Mucosa of descending colon (tissue), 3 donors: ENCODE results near the gene TEDC1. TPM values are rescaled to one million over a fixed set of nuclear protein-coding genes. Genes with fewer than 3 reads are reported as not detected.

ENCODE experiments used
- ATAC-seq: fragments of 200-7000 bp; cut with Tn5 transposase; one replicate; pipeline ENCODE4 v1.9.1; 2020; ENCODE audit warnings: mild to moderate bottlenecking, moderate library complexity
- DNase-seq, 3 donors: peaks; one replicate each; pipeline ENCODE4 v3.0.0-alpha.2; 2020
- H3K36me3 ChIP-seq: fragments of 200-600 bp; one replicate; pipeline ENCODE4 v1.8.0; 2021; ENCODE audit warnings: low read depth, mild to moderate bottlenecking
- H3K4me1 ChIP-seq: fragments of 200-600 bp; one replicate; pipeline ENCODE4 v1.8.0; 2021; ENCODE audit warnings: low read depth, mild to moderate bottlenecking
- H3K4me3 ChIP-seq: fragments of 200-600 bp; one replicate; pipeline ENCODE4 v1.8.0; 2021; ENCODE audit warnings: mild to moderate bottlenecking
- H3K9me3 ChIP-seq: fragments of 200-600 bp; one replicate; pipeline ENCODE4 v1.8.0; 2021; ENCODE audit warnings: mild to moderate bottlenecking
- CTCF ChIP-seq: fragments of 200-600 bp; IDR thresholded peaks from one replicate; pipeline ENCODE4 v1.8.0; 2022; ENCODE audit warnings: antibody characterized with exemption, mild to moderate bottlenecking
- intact Hi-C, 2 donors: fragments of 100-400 bp; cut with DNase I in 1 of 2; cut with micrococcal nuclease in 1 of 2; formaldehyde crosslinking; loops; one replicate each; pipeline versions ENCODE4 v1.11.0 to v1.11.1; 2022; cut with DNase I, micrococcal nuclease
- total RNA-seq, 3 donors: library from RNA; stranded (reverse); fragmentation: NEBNext Ultra II Directional in 2 of 3; extraction: Animal tissue kit (Norgen Biotek cat#: 25700) in 2 of 3; gene quantifications; one replicate each; pipeline versions ENCODE4 v1.2.1 to v1.2.4, GENCODE V29; 2021 to 2023
- donor health status: DM: no; HTN: no; CAD: no; lungs with moderate emphysema.
- donor health status: DM: no; HTN: no; CAD: no.
- donor health status: DM: no; HTN: yes; CAD: no.

Gene TEDC1
- total RNA-seq, 3 donors from 2014 or later: 11.8 to 23.9 (median 21.8) TPM

DNA sequence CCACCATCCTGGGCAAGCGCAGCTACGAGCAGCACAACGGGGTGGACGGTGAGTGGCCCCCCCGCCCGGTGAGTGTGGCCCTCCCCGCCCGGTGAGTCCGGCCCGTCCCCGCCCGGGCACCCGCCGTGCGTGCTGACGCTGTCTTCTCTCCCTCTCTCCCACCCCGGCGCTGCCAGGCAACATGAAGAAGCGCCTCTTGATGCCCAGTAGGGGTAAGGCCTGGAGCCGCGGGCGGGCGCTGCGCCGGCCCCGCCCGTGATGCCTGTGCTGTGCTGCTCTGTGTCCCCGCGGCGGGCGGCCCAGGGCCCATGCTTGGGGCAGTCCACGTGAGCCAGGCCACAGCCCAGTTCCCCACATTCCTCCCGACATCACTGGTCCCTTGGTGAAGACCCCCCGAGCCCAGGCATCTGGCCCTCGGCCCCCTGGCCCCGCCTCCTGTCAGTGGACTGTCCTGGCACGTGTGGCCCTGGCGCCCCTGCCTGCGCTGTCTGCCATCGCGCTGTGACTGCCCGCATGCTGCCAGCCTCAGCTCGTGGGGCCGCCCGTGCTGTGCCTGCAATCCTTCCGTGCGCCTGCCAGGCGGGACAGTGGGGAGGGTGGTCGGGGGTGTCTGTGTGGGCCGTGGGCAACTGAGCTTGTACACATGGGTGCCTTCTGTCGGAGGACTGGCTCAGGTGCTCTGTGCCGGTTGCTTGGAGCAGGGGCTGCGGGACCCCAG lies 24.4 kb upstream of the TEDC1 start:
- no peak for TF ChIP-seq CTCF
- intact Hi-C loops: no loop called here
- Histone ChIP-seq H3K4me3 (no peak overlapping the region), H3K9me3 (no peaks in the 10 kb centered on the region), H3K4me1 (no peaks in the 10 kb centered on the region), H3K36me3 (no peaks in the 10 kb centered on the region)
- ATAC-seq (no peak), DNase-seq (no peak)

GRCh38 chr14:105467249-105467941 lies 23.7 kb upstream of the TEDC1 start:
- Histone ChIP-seq H3K9me3 (no peaks in the 10 kb centered on the region), H3K36me3 (no peaks in the 10 kb centered on the region), H3K4me1 (no peaks in the 10 kb centered on the region), H3K4me3 (no peak overlapping the region)
- ATAC-seq (no peak), DNase-seq (no peak)
- TF ChIP-seq CTCF: no peak
- intact Hi-C loops: no loop called here

GRCh38 chr14:105467942-105468471 lies 23.0 kb upstream of the TEDC1 start:
- H3K4me3 ChIP-seq: no peak overlapping the region
- H3K4me1 ChIP-seq: no peaks in the 10 kb centered on the region
- ATAC-seq: no peak
- no peak for TF ChIP-seq CTCF
- DNase-seq: no peak
- intact Hi-C loops: no loop called here
- no peaks in the 10 kb centered on the region for H3K9me3 ChIP-seq
- no peaks in the 10 kb centered on the region for H3K36me3 ChIP-seq

GRCh38 chr14:105468621-105469241 lies 22.3 kb upstream of the TEDC1 start:
- DNase-seq: no peak

More at GRCh38 chr14:105468621-105469241, 22.3 kb upstream of the TEDC1 start:
- Histone ChIP-seq H3K4me3 (no peak overlapping the region), H3K36me3 (no peaks in the 10 kb centered on the region), H3K4me1 (peaks cover 5% of the 10 kb centered on the region), H3K9me3 (no peaks in the 10 kb centered on the region)
- intact Hi-C loops: no loop called here
- ATAC-seq: no peak
- no peak for TF ChIP-seq CTCF
